Measurements from ENCODE around the gene CACNA1G.
A peak's percentile ranks its signal among the peaks of the same experiment; 100 is the strongest.

DNA sequence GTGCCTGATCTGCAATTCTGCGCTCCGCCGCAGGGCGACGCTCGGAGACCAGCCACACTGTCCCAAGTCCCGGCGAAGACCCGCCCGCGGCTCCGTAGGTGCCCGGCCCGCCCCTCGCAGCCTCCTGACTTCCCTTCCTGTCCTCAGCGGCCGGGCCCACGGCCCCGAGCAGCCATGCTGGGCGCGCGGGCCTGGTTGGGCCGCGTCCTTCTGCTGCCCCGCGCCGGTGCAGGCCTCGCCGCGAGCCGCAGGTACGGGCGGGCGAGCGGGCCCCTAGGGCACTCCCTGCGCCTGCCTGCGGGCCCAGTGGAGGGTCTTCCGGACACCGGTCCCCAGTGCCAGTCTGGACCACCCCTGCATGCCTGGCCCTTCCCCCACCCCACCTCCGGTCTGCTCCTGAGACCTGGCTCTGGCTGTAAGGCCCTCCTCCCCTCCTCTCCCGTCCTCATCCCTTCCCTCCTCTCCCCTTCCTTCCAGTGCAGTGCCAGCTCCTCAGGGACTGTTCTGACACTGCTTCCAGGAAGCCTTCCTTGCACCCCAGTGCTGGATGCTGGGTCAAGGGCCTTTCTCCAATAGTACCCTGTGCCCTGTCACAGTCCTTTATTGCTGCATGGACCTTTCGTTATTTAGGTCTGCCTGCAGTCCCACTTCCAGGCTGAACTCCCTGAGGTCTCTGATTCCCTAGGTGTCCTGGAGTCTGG is 13.3 kb upstream of the CACNA1G start, which contains the start of gene SPATA20:
- TF ChIP-seq, protein P1, sequence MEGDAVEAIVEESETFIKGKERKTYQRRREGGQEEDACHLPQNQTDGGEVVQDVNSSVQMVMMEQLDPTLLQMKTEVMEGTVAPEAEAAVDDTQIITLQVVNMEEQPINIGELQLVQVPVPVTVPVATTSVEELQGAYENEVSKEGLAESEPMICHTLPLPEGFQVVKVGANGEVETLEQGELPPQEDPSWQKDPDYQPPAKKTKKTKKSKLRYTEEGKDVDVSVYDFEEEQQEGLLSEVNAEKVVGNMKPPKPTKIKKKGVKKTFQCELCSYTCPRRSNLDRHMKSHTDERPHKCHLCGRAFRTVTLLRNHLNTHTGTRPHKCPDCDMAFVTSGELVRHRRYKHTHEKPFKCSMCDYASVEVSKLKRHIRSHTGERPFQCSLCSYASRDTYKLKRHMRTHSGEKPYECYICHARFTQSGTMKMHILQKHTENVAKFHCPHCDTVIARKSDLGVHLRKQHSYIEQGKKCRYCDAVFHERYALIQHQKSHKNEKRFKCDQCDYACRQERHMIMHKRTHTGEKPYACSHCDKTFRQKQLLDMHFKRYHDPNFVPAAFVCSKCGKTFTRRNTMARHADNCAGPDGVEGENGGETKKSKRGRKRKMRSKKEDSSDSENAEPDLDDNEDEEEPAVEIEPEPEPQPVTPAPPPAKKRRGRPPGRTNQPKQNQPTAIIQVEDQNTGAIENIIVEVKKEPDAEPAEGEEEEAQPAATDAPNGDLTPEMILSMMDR (IDR thresholded peaks at IDR 0.05), result peak; percentile 97 to 99 (median 99)
- TF ChIP-seq POLR2A (IDR thresholded peaks at IDR 0.05), result peak; percentile 74
